HG02571 (cell line): ENCODE results near the gene C2CD3.

Source experiments
- ATAC-seq: cut with Tn5 transposase; IDR thresholded peaks from one replicate; pipeline ENCODE4 v1.9.1; 2021; ENCODE audit warnings: mild to moderate bottlenecking, moderate library complexity; ENCODE audit not compliant: unreplicated experiment

Gene C2CD3

GRCh38 chr11:73983741-73984538 is 186.9 kb downstream of the C2CD3 start:
- ATAC-seq: no peak

- peak; percentile 70 for ATAC-seq
Observed at GRCh38 chr11:73982990-73983740, 187.6 kb downstream of the C2CD3 start.

- peak; percentile 56 for ATAC-seq
Observed at GRCh38 chr11:73982595-73982989, 188.2 kb downstream of the C2CD3 start, which contains the start of gene UCP2. Gene UCP2 (minus strand): TSS chr11:73982843. CDS start chr11:73978378, 4,465 bp downstream.

- ATAC-seq: no peak
Observed at GRCh38 chr11:73981051-73981805, 189.6 kb downstream of the C2CD3 start.

DNA sequence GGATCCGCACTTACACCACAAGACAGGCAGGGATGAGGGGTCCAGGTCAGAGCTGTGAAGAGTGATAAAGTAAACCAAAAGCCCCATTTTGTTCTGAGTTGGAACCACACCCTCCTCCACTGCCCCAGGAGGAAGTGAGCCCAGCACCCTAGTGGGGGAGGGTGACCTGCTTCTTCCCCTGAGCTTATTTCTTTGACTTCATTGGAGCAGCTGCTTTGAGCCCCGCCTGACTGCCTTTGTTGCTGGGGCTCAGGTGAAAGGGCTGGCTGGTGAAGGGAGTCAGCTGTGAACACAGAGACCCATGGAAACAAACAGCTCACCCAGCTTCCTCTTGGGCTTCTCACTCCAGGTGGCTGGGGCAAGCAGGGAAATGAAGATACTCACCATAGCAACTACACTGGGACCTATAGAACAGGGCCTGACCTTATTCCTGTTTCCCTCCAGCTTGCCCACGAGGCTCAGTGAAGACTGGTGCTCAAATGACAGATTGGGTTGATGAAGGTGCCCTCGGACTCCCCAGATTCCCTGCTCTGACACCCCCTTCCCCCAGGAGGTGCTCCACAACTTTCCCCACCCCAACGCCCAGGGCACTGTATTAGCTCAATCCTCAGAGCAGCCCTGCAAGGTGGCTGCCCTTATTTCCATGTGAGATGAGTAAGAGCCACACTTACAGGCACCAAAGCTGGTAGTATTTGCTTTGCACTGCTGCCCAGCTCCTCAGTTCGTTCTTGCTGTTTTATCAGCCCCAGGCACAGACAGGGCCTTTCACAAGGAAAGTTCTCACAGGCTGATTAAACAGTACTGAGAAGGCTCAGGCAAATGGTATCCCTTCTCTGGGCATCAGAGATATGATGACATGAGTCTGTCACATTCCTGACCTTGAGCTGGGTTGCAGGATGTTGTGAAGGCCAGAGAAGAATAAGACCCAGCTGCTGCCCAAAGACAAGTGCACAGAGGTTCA is 190.5 kb downstream of the C2CD3 start:
- ATAC-seq: peak; percentile 41

DNA sequence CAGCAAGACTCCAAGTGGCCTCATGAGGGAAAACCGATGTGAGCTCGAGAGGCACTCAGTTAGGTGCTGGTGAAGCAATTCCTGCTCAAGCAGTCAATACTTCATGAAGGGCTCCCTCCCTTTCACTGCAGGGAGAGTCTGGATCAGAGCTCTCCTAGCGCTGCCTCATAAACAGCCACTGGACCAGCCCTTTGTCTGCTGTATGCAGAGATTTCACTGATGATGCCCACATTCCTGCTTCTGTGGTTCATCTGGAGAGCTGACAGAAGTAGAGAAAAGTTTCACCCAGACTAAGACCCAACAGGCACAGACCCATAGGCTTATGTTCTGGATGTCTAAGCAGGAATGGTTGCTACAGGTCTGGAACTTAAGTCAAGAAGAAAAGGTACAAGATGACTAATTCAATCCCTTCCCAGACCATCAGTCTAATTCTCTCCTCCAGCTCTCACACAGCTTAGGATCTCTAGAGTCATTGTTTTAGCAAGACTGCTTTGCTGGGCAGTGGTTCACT is 192.2 kb downstream of the C2CD3 start:
- ATAC-seq: no peak

DNA sequence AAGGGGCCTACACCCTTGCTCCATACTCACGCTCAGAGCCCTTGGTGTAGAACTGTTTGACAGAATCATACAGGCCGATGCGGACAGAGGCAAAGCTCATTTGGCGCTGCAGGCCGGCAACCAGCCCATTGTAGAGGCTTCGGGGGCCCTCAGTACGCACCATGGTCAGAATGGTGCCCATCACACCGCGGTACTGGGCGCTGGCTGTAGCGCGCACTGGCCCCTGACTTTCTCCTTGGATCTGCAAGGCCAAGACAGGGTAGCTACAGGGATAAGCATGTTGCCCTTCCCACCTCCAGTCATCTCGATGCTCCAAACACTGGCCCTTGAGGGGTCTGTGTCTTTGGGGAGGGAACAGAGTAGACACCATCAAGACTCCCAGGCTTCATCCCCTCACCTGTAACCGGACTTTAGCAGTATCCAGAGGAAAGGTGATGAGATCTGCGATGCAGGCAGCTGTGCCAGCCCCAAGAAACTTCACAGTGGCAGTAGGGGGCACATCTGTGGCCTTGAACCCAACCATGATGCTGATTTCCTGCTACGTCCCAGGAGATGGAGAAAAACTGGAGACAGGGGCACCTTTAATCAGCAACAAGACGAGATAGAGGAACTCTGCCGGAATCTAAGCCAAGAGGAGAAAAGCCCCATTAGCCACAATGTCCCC is 192.8 kb downstream of the C2CD3 start:
- ATAC-seq: no peak

DNA sequence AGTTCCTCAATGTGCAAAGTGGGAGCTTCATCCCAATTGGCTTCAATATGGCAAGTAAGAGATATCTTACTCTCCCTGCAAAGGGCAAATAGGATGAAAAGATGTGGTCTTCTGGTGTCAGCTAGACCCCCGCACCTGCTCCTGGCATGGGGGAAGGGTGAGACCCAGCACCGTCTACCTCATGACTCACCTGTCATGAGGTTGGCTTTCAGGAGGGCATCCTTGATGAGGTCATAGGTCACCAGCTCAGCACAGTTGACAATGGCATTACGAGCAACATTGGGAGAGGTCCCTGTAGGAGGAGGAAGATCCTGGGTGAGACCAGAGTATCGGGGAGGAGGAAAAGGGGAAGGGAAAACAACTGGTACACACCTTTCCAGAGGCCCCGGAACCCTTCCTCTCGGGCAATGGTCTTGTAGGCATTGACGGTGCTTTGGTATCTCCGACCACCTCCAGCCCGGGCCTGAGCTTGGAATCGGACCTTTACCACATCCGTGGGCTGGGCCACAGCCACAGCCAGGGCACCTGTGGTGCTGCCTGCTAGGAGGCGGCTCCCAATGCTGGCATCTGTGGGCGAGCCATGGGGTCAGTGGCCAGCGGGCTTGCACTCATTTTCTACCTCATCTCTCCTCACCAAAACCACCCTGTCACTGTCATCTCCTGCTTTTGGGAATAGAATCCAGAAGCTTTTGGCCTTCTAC is 194.2 kb downstream of the C2CD3 start:
- no peak for ATAC-seq

- no peak for ATAC-seq
Observed at GRCh38 chr11:73975479-73975757, 195.4 kb downstream of the C2CD3 start.

DNA sequence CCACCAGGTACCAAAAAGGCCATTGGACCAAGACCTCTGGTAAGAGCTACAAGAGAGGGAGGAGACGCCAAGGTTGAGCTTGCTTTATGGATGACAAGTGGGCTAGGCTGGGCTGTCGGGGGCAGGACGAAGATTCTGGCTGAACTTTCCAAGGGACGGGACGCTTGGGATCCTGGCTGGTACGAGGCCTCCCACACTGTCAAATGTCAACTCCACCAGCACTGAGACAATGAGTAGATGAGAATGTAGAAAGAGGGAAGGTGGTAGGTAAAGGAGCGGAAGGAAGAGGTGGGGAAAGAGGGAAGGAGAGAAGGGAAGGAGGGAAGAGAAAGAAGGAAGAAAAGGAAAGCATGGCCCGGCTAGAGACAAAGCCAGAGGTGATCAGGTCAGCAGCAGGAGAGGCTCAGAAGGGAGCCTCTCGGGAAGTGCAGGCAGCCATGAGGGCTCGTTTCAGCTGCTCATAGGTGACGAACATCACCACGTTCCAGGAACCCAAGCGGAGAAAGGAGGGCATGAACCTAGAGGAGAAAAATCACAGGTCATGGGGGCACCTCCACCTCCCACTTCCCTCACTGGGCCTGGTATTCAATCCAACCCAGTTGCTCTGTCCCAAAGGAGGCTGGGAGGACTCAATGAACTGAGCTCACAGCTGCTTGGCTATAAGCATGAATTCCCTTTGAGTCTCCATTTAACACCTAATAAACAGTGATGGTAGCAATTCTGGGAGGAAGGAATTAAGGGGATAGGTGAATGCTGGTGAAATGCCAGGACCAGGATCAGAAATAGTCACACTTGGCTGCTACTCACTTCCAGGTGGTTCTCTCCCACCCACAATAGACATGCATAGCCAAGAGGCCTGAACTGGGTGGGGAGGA is 196.0 kb downstream of the C2CD3 start:
- ATAC-seq: no peak

DNA sequence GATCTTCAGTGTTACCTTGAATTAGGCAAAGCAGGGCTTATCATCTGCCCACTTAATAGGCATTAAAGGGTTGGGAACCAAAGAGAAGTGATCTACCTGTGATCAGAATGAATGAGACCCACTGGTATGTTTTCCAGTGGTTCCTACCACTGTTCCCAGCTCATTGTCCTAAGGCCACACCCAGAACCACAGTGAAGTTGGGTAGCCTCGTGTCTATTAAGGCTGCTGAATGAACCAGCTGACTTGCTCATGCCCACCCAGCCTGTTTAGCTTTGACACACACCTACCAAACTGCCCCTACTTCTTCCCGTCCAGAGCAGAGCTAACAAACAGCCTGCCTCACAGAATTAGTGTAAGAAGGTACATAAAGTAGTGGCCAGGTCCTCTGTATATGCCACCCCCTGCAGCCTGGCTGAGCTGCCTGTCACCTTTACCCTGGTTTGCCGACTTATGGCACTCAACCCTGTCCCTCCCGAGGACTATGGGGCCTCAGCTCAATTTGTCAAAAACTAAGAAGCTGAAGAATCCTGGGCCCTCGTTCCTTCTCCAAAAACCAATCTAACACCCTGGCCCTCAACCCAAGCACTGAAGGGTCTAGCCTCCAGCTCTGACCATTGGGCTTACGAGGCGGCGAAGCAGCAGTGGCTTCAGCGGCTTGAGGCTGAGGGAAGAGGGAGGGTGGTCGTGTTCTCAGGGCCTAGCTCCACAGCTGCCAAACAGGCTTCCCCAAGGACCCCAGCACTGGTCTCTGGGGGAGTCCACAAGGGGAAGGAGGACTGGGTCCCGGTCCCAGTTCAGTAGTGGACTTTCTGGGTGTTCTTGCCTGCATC is 198.0 kb downstream of the C2CD3 start:
- no peak for ATAC-seq

DNA sequence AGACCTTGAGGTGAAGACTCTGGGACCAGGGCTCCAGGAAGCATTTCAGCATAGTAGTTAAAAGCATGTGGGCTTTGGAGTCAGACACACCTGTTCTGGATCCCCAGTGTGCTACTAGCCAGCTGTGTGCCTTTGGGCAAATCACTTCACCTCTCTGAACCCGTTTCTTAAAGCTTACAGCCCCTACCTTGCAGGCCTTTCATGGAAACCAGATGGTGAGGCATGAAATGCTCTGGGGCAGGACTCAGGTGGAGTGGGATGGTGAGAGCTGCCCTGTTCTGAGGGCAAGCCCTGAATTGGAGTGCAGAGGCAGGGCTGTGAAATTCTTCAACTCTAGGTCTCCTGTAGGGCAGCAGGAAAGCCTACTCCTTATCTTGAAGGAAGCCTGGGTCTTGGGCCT is 198.6 kb downstream of the C2CD3 start:
- no peak for ATAC-seq

GRCh38 chr11:73971175-73971719 is 199.6 kb downstream of the C2CD3 start:
- ATAC-seq: no peak

GRCh38 chr11:73969991-73970800 is 200.6 kb downstream of the C2CD3 start:
- ATAC-seq: no peak

DNA sequence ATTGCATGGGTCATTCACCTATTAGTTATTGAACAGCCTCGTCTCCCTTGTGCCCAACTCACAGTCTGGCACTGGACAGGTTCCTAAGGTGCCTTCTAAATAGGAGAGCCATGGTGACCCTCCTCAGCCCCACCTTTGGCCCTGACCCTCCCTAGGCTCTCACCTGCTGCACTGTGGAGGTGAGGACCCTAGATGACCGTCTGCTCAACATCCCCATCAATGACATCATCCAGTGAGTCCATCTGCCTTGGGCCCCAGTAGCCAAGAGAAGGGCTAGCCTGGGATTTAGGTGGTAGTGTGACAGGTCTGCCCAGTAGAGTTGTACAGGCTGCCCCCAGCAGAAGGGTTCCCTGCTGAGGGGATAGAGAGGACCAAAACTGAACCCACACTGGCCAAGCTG is 201.7 kb downstream of the C2CD3 start:
- no peak for ATAC-seq

GRCh38 chr11:73968356-73968966 is 202.3 kb downstream of the C2CD3 start:
- no peak for ATAC-seq
